Glutamatergic neuron (in vitro differentiated cells): ENCODE results near the gene SUN5. TPM values are rescaled to one million over a fixed set of nuclear protein-coding genes. Genes with fewer than 3 reads are reported as not detected.
"Not testable (repeated sequence)": the region's sequence is repeated elsewhere in the genome, so short reads cannot be mapped to it uniquely, and the experiment has no call there.

Experiments
- DNase-seq: peaks from one replicate; pipeline ENCODE4 v3.0.0; 2022
- H3K27ac Mint-ChIP-seq: one replicate; pipeline ENCODE4 v1.8.0; 2020; ENCODE audit warnings: mild to moderate bottlenecking, mixed read lengths, inconsistent platforms; ENCODE audit not compliant: unreplicated experiment
- H3K27me3 Mint-ChIP-seq: one replicate; pipeline ENCODE4 v1.8.0; 2020; ENCODE audit warnings: mild to moderate bottlenecking, moderate library complexity, mixed read lengths, inconsistent platforms; ENCODE audit not compliant: unreplicated experiment
- H3K36me3 Mint-ChIP-seq: one replicate; pipeline ENCODE4 v1.8.0; 2020; ENCODE audit warnings: mild to moderate bottlenecking, mixed read lengths, inconsistent platforms; ENCODE audit not compliant: unreplicated experiment
- H3K4me1 Mint-ChIP-seq: one replicate; pipeline ENCODE4 v1.8.0; 2020; ENCODE audit warnings: mild to moderate bottlenecking, low read depth, mixed read lengths, inconsistent platforms; ENCODE audit not compliant: unreplicated experiment
- H3K4me3 Mint-ChIP-seq: one replicate; pipeline ENCODE4 v1.8.0; 2020; ENCODE audit warnings: mild to moderate bottlenecking, mixed read lengths, inconsistent platforms; ENCODE audit not compliant: unreplicated experiment
- H3K9me3 Mint-ChIP-seq: one replicate; pipeline ENCODE4 v1.8.0; 2020; ENCODE audit warnings: mild to moderate bottlenecking, moderate library complexity, mixed read lengths, inconsistent platforms; ENCODE audit not compliant: unreplicated experiment
- CTCF ChIP-seq: fragments of 200-600 bp; sonication (generic); IDR thresholded peaks from one replicate; pipeline ENCODE4 v1.5.0; 2021; ENCODE audit not compliant: partially characterized antibody, unreplicated experiment
- total RNA-seq: library from RNA; stranded (reverse); fragmentation: NEBNext Ultra II Directional; extraction: Animal tissue kit (Norgen Biotek cat#: 25700); gene quantifications from one replicate; pipeline ENCODE4 v1.2.1, GENCODE V29; 2021; ENCODE audit not compliant: unreplicated experiment

The SUN5 gene
- total RNA-seq, 1 donor from 2014 or later: not detected

GRCh38 chr20:32976746-32977145 lies 27.5 kb downstream of the SUN5 start:
- Mint-ChIP-seq H3K27me3 (peaks cover 2% of the 10 kb centered on the region), H3K9me3 (no peaks in the 10 kb centered on the region), H3K36me3 (no peaks in the 10 kb centered on the region), H3K27ac (no peak overlapping the region), H3K4me3 (no peak overlapping the region), H3K4me1 (peaks cover 4% of the 10 kb centered on the region)
- no peak for TF ChIP-seq CTCF
- DNase-seq: no peak

- Mint-ChIP-seq H3K4me3 (no peak overlapping the region), H3K4me1 (peaks cover 4% of the 10 kb centered on the region), H3K9me3 (no peaks in the 10 kb centered on the region), H3K27ac (no peak overlapping the region), H3K36me3 (no peaks in the 10 kb centered on the region), H3K27me3 (peaks cover 2% of the 10 kb centered on the region)
- DNase-seq: no peak
- TF ChIP-seq CTCF: no peak
Observed at GRCh38 chr20:32975698-32976674, 28.2 kb downstream of the SUN5 start.

- not testable (repeated sequence) for H3K27ac Mint-ChIP-seq, H3K36me3 Mint-ChIP-seq, H3K27me3 Mint-ChIP-seq, H3K9me3 Mint-ChIP-seq, DNase-seq, H3K4me3 Mint-ChIP-seq, H3K4me1 Mint-ChIP-seq
Observed at GRCh38 chr20:32975121-32975520, 29.1 kb downstream of the SUN5 start.

- DNase-seq, H3K27ac Mint-ChIP-seq, H3K36me3 Mint-ChIP-seq, H3K9me3 Mint-ChIP-seq, H3K27me3 Mint-ChIP-seq, H3K4me3 Mint-ChIP-seq, H3K4me1 Mint-ChIP-seq: not testable (repeated sequence)
Observed at GRCh38 chr20:32974204-32975064, 29.8 kb downstream of the SUN5 start.

- H3K27ac Mint-ChIP-seq: no peak overlapping the region
- peaks cover 2% of the 10 kb centered on the region for H3K27me3 Mint-ChIP-seq
- no peak for TF ChIP-seq CTCF
- H3K4me1 Mint-ChIP-seq: no peaks in the 10 kb centered on the region
- H3K9me3 Mint-ChIP-seq: no peaks in the 10 kb centered on the region
- no peaks in the 10 kb centered on the region for H3K36me3 Mint-ChIP-seq
- no peak overlapping the region for H3K4me3 Mint-ChIP-seq
- no peak for DNase-seq
Observed at GRCh38 chr20:32973077-32973717, 31.0 kb downstream of the SUN5 start.
